ENCODE data around the gene PTPN23.

Gene PTPN23

GRCh38 chr3:47412842-47413520, 32.2 kb downstream of the PTPN23 start:
- no peak overlapping the region for H3K4me3 ChIP-seq (ENCODE audit: low read depth, low read length)
- DNase-seq (ENCODE audit: low read depth), result no peak
- TF ChIP-seq, protein P1, sequence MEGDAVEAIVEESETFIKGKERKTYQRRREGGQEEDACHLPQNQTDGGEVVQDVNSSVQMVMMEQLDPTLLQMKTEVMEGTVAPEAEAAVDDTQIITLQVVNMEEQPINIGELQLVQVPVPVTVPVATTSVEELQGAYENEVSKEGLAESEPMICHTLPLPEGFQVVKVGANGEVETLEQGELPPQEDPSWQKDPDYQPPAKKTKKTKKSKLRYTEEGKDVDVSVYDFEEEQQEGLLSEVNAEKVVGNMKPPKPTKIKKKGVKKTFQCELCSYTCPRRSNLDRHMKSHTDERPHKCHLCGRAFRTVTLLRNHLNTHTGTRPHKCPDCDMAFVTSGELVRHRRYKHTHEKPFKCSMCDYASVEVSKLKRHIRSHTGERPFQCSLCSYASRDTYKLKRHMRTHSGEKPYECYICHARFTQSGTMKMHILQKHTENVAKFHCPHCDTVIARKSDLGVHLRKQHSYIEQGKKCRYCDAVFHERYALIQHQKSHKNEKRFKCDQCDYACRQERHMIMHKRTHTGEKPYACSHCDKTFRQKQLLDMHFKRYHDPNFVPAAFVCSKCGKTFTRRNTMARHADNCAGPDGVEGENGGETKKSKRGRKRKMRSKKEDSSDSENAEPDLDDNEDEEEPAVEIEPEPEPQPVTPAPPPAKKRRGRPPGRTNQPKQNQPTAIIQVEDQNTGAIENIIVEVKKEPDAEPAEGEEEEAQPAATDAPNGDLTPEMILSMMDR (IDR thresholded peaks at IDR 0.05; ENCODE audit: control insufficient read depth, extremely low read depth, insufficient read depth), result no peak

- TF ChIP-seq, protein P1 (IDR thresholded peaks at IDR 0.05; ENCODE audit: control insufficient read depth, extremely low read depth, insufficient read depth), result no peak
- no peak overlapping the region for H3K4me3 ChIP-seq (ENCODE audit: low read depth, low read length)
- no peak for DNase-seq (ENCODE audit: low read depth)
Observed at GRCh38 chr3:47413751-47414150, 32.9 kb downstream of the PTPN23 start.

DNA sequence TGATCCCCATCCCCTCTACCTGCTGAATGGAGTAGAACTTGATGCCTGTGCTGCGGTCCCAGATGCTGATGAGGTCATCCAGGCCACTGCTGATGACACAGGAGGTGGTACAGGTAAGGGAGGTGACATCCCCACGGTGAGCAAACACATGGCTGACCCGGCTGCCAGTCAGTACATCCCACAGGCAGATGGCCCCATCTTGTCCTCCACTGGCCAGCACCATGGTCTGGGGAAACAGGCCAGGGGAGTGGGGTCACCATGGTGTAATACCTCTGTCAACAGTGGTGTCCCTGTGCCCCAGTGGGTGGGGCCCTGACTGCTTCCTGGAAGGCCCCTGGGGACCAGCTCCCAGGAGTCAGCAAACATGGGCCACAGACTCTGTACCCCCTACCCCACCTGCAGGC, 33.3 kb downstream of the PTPN23 start:
- TF ChIP-seq, protein P1 (IDR thresholded peaks at IDR 0.05; ENCODE audit: control insufficient read depth, extremely low read depth, insufficient read depth), result no peak
- no peak overlapping the region for H3K4me3 ChIP-seq (ENCODE audit: low read depth, low read length)
- no peak for DNase-seq (ENCODE audit: low read depth)

DNA sequence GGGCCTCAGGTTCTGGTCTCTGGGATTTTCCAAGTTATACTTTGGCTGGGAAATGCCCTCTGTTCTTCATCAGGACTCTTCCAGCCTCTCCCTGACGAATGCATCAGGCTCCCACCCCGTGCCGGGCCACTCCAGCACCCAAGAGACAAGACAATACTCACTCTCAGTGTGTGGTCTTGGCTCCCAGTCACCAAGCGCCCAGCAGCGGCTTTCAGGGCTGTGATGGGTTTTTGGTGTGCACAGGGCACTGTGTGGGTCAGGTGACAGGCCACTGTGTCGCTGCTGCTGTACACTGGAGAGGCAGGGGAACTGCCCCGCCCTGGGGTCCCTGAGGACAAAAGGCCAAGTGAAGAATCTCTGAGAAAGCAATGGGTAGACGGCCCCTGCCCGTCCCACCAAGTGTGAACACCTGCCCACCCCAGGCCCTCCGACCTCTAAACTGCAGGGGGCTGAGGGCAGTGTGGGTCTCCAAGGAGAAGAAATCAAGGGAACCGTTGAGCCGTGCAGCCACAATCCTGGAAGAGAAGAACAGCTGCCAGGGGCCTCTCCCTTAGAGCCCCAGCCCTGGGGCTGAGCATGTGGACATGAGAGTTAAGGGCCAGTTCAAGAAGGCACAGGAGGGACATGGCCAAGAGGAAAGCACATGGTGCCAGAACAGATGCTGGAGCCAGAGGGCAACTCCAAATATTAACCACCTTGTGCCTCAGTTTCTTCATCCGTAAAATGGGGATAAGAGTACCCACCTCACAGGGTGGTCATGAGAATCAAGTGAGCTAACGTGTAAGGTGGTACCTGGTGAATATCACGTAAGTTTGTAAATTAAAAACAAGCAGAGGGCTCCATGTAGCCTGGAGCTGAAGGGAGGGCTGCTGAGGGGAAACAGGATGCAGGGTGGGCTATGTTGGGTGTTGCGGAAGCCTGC, 34.1 kb downstream of the PTPN23 start:
- no peak overlapping the region for H3K4me3 ChIP-seq (ENCODE audit: low read depth, low read length)
- no peak for DNase-seq (ENCODE audit: low read depth)
- TF ChIP-seq, protein P1 (IDR thresholded peaks at IDR 0.05; ENCODE audit: control insufficient read depth, extremely low read depth, insufficient read depth), result no peak

GRCh38 chr3:47416041-47416440, 35.2 kb downstream of the PTPN23 start:
- DNase-seq (ENCODE audit: low read depth), result no peak
- TF ChIP-seq, protein P1 (IDR thresholded peaks at IDR 0.05; ENCODE audit: control insufficient read depth, extremely low read depth, insufficient read depth), result no peak
- H3K4me3 ChIP-seq (ENCODE audit: low read depth, low read length), result no peak overlapping the region

DNA sequence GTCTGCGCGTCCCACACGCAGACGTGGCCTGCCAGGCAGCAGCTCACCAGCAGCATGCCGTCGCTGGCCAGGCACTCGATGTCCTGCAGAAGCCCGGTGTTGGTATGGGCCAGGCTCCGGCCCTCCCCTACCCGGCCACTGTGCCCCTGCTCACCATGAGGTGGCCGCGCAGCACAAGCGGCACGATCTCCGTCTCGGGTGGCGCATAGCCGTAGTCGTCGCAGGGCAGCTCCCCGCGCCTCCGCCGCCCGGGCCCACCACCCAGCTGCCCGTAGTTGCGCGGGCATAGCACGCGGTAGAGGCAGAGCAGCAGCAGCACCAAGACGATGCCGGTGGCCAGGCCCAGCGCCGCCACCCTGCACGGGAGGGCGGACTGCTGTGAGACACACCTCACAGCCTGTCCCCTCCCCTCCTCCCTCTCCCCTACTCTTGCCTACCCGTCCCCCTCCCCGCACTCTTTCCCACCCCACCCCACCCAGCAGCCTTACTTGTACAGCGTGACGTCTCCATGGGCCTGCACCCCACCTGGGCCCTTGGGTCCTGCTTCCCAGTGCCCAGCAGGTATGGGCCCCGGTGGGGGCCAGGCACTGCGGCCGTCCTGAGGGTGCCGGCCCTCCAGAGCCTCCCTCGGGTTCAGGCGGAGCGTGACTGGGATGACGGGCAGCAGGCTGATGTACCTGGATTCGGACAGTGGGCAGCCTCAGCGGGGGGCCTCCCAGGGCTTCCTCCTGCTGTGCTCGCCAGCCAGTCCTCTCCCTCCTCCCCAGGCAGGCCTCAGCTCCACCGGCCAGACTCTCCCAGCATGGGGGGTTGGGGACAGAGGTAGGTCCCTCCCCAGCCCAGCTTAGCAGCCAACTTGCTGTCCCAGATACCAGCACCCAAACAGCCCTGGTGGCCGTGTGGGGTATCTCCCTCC, 37.6 kb downstream of the PTPN23 start:
- TF ChIP-seq, protein P1 (IDR thresholded peaks at IDR 0.05; ENCODE audit: control insufficient read depth, extremely low read depth, insufficient read depth), result no peak
- no peak for DNase-seq (ENCODE audit: low read depth)

More for the DNA sequence above, 37.6 kb downstream of the PTPN23 start:
- no peak overlapping the region for H3K4me3 ChIP-seq (ENCODE audit: low read depth, low read length)
